WI38 (cell line): ENCODE results near the gene RBM20.
"Not testable (repeated sequence)": the region's sequence is repeated elsewhere in the genome, so short reads cannot be mapped to it uniquely, and the experiment has no call there.

Experiments
- H3K4me3 ChIP-seq: 2 replicates; pipeline ENCODE4 v1.5.1; 2011; ENCODE audit warnings: low read depth, mild to moderate bottlenecking, control low read depth, low read length
- CTCF ChIP-seq: IDR thresholded peaks from 2 replicates; pipeline ENCODE4 v1.5.1; 2012; ENCODE audit warnings: low read depth, mild to moderate bottlenecking, control low read depth, low read length

Gene RBM20

GRCh38 chr10:110652475-110653118 is 8.5 kb downstream of the RBM20 start:
- TF ChIP-seq CTCF: no peak
- H3K4me3 ChIP-seq: no peak overlapping the region

GRCh38 chr10:110655320-110655719 is 11.2 kb downstream of the RBM20 start:
- TF ChIP-seq CTCF: no peak
- H3K4me3 ChIP-seq: no peak overlapping the region

GRCh38 chr10:110656612-110657011 is 12.5 kb downstream of the RBM20 start:
- no peak for TF ChIP-seq CTCF
- no peak overlapping the region for H3K4me3 ChIP-seq

DNA sequence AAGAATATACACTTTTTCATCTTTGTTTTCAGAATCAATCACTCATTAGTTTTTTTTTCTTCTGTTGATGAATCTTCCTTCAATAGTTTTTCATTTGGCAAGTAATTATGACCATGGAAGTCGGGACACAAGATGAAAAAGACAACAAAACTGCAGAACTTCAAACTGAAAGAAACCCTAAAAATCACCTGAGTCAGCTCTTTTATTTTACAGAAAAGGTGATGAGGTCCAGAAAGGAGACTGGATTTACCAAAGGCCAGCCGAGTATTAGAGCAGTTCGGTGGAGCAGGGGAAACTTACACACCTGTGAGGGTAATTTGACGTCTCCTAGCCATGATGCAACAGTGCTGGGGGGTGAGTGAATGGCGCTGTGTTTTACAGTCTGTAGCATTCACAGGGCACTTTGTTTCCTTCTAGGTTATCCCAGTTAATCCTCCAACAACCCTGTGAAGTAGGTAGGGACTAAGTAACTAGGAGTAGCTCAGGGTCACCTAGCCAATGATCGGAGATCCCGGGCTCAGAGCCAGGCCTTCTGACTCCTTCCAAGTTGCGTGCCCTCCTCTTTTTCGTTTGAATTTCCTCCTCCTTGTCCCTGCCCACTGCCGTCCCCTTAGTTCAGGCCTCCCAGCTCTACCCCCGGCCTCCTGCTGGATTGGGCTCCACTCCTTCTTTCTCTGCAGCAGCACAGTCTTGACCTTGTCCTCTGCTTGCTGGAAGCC is 14.0 kb downstream of the RBM20 start:
- TF ChIP-seq CTCF: no peak
- no peak overlapping the region for H3K4me3 ChIP-seq

GRCh38 chr10:110659558-110659957 is 15.4 kb downstream of the RBM20 start:
- no peak for TF ChIP-seq CTCF
- H3K4me3 ChIP-seq: no peak overlapping the region

GRCh38 chr10:110660289-110660688 is 16.2 kb downstream of the RBM20 start:
- H3K4me3 ChIP-seq: not testable (repeated sequence)

- no peak for TF ChIP-seq CTCF
- H3K4me3 ChIP-seq: no peak overlapping the region
Measured at GRCh38 chr10:110661292-110661691, 17.2 kb downstream of the RBM20 start.
